NCI-H2196 treated with DMSO at 0.1 percent for 48 hours (cell line): ENCODE data around the gene SRSF5.
"Not testable (repeated sequence)": the region's sequence is repeated elsewhere in the genome, so short reads cannot be mapped to it uniquely, and the experiment has no call there.

ENCODE experiments used
- DNase-seq: peaks from one replicate; lab custom pipeline; 2025; ENCODE audit not compliant: unreplicated experiment; lab: John Stamatoyannopoulos, UW

Gene SRSF5

GRCh38 chr14:69766984-69767368, at the start of gene SRSF5:
TSS of gene SRSF5 (plus strand) at chr14:69767142. CDS start at chr14:69768157, 1,015 bp downstream.
- peak; percentile 89 for DNase-seq

- DNase-seq, result not testable (repeated sequence)
Measured at GRCh38 chr14:69718614-69719013, 48.3 kb upstream of the SRSF5 start.

GRCh38 chr14:69719501-69719951, 47.4 kb upstream of the SRSF5 start:
- no peak for DNase-seq

- DNase-seq, result no peak
Measured at GRCh38 chr14:69720912-69721311, 46.0 kb upstream of the SRSF5 start.

- DNase-seq, result peak; percentile 46
Measured at GRCh38 chr14:69726761-69727511, 40.0 kb upstream of the SRSF5 start.

GRCh38 chr14:69727860-69728259, 39.1 kb upstream of the SRSF5 start:
- no peak for DNase-seq

- DNase-seq, result not testable (repeated sequence)
Measured at GRCh38 chr14:69731919-69732598, 34.9 kb upstream of the SRSF5 start.

GRCh38 chr14:69736405-69736804, 30.5 kb upstream of the SRSF5 start:
- not testable (repeated sequence) for DNase-seq

- no peak for DNase-seq
Measured at GRCh38 chr14:69741055-69741454, 25.9 kb upstream of the SRSF5 start.

- no peak for DNase-seq
Measured at GRCh38 chr14:69749956-69750355, 17.0 kb upstream of the SRSF5 start.

- no peak for DNase-seq
Measured at GRCh38 chr14:69750495-69750894, 16.4 kb upstream of the SRSF5 start.

GRCh38 chr14:69752773-69753172, 14.2 kb upstream of the SRSF5 start:
- DNase-seq, result no peak

- no peak for DNase-seq
Measured at GRCh38 chr14:69753860-69754259, 13.1 kb upstream of the SRSF5 start.

GRCh38 chr14:69754487-69754886, 12.5 kb upstream of the SRSF5 start:
- no peak for DNase-seq

- DNase-seq, result no peak
Measured at GRCh38 chr14:69755296-69755695, 11.6 kb upstream of the SRSF5 start.

- DNase-seq, result no peak
Measured at GRCh38 chr14:69755784-69756183, 11.2 kb upstream of the SRSF5 start.

- no peak for DNase-seq
Measured at GRCh38 chr14:69756298-69756697, 10.6 kb upstream of the SRSF5 start.

GRCh38 chr14:69760810-69761209, 6.1 kb upstream of the SRSF5 start:
- DNase-seq, result no peak

GRCh38 chr14:69763761-69764510, 3.0 kb upstream of the SRSF5 start:
- DNase-seq, result no peak

- peak; percentile 89 for DNase-seq
Measured at GRCh38 chr14:69767369-69767999, 542 bp downstream of the SRSF5 start.

- no peak for DNase-seq
Measured at GRCh38 chr14:69768873-69769272, 1.9 kb downstream of the SRSF5 start.
